Thoracic aorta (tissue), 2 donors: ENCODE data around the gene CEACAM20. TPM values are rescaled to one million over a fixed set of nuclear protein-coding genes. Genes with fewer than 3 reads are reported as not detected.

Experiments
- ATAC-seq: fragments of 150-250 bp; one replicate; pipeline ENCODE4 v1.8.0; 2017; ENCODE audit warnings: low read depth; ENCODE audit not compliant: insufficient number of reproducible peaks, low FRiP score
- DNase-seq: peaks from one replicate; pipeline ENCODE4 v3.0.0-alpha.2; 2020; ENCODE audit warnings: low spot score
- H3K27ac ChIP-seq, 2 donors: fragments of 200-600 bp; sonication (generic); 1 replicate in 1 of 2; 2 replicates in 1 of 2; pipeline ENCODE4 v1.5.1; 2016; ENCODE audit warnings: mild to moderate bottlenecking in 2 of 2, moderate library complexity in 2 of 2
- H3K27me3 ChIP-seq: fragments of 200-600 bp; sonication (generic); replicated peaks from 2 replicates; pipeline ENCODE4 v1.6.0; 2016; ENCODE audit warnings: mild to moderate bottlenecking; ENCODE audit not compliant: insufficient read depth
- H3K36me3 ChIP-seq: fragments of 200-600 bp; sonication (generic); one replicate; pipeline ENCODE4 v1.5.1; 2016
- H3K4me1 ChIP-seq, 2 donors: fragments of 200-600 bp; sonication (generic); 1 replicate in 1 of 2; 2 replicates in 1 of 2; pipeline versions ENCODE4 v1.5.1 to v1.6.0; 2016; ENCODE audit warnings: low read depth in 2 of 2, mild to moderate bottlenecking in 1 of 2; ENCODE audit not compliant: control insufficient read depth in 1 of 2
- H3K4me3 ChIP-seq: fragments of 200-600 bp; sonication (generic); 2 replicates; pipeline ENCODE4 v1.5.1; 2016; ENCODE audit warnings: mild to moderate bottlenecking
- H3K9me3 ChIP-seq: fragments of 200-600 bp; sonication (generic); 2 replicates; pipeline ENCODE4 v1.5.1; 2016
- CTCF ChIP-seq: fragments of 200-600 bp; sonication (generic); IDR thresholded peaks from one replicate; pipeline ENCODE4 v1.5.1; 2019; ENCODE audit warnings: antibody characterized with exemption
- total RNA-seq, 2 donors: library from RNA; depleted of rRNA; stranded (reverse); fragments of >200 nt; gene quantifications; one replicate each; pipeline versions ENCODE4 v1.1.0 to v1.2.3, GENCODE V29; 2016

The CEACAM20 gene
- not detected for total RNA-seq

DNA sequence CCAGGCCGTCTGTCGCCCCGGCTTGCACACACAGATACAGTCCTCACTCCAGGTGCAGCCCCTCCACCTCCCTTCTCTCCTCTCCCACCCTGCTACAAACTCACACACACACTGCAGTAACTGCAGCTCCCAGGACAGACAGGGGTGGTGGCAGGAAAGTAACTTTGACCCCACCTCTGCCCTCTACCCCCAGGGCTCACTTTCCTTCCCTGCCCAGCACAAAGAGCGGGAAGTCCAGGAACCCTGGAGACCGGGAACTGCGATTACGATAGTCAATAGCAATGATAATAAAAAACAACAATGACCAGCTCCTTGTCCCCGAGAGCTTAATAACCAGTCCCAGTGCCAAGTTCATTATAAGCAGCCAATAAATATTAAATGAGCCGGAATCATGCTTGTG, at the start of gene CEACAM20:
CEACAM20 (minus strand) TSS at position 140 of the 400 bp plus-strand sequence. CDS start 166 bp downstream, outside the sequence.
- no peaks in the 10 kb centered on the region for H3K4me1 ChIP-seq
- H3K4me3 ChIP-seq, result no peak within 1 kb of the TSS
- no peaks in the 10 kb centered on the region for H3K9me3 ChIP-seq
- no peaks in the 10 kb centered on the region for H3K27me3 ChIP-seq
- no peaks in the 10 kb centered on the region for H3K36me3 ChIP-seq
- ATAC-seq (no peak), DNase-seq (no peak)
- H3K27ac ChIP-seq, result no peak within 1 kb of the TSS
- no peak for TF ChIP-seq CTCF

- DNase-seq (no peak), ATAC-seq (no peak)
- Histone ChIP-seq H3K9me3 (no peaks in the 10 kb centered on the region), H3K4me3 (no peak overlapping the region), H3K27ac (no peak overlapping the region), H3K27me3 (no peaks in the 10 kb centered on the region), H3K36me3 (no peaks in the 10 kb centered on the region), H3K4me1 (no peaks in the 10 kb centered on the region)
- no peak for TF ChIP-seq CTCF
Observed at GRCh38 chr19:44577566-44577874, 48.0 kb upstream of the CEACAM20 start.

DNA sequence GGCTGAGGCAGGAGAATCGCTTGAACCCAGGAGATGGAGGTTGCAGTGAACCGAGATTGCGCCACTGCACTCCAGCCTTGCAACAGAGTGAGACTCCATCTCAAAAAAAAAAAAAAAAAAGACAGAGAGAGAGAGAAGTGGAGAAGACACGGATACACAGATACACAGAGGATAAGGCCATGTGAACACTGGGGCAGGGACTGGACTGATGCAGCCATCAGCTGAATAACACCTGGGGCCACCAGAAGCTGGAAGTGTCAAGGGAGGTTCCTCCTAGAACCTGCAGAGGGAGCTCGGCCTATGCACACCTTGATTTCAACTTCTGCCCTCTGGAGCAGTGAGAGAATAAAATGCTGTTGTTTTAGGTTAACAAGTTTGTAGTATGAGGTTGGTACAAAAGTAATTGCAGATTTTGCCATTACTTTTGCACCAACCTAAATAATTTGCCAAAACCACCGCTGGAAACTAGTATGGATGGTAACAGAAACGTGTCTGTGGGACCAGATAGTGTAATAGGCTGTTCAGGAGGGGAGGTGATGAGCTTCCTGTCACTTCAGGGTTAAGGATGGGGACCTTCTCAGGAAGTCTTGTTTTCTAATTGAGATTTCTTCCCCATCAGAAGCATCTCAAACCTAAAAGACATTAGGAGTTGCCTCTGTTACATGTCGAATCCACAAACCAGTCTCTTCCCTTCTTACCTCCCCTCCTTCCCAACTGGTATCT, 47.5 kb upstream of the CEACAM20 start:
- Histone ChIP-seq H3K4me3 (no peak overlapping the region), H3K27me3 (no peaks in the 10 kb centered on the region), H3K36me3 (no peaks in the 10 kb centered on the region), H3K9me3 (no peaks in the 10 kb centered on the region), H3K27ac (no peak overlapping the region), H3K4me1 (no peaks in the 10 kb centered on the region)
- DNase-seq, result no peak
- ATAC-seq, result no peak
- TF ChIP-seq CTCF, result no peak

GRCh38 chr19:44575116-44575700, 45.7 kb upstream of the CEACAM20 start:
- H3K4me1 ChIP-seq, result no peaks in the 10 kb centered on the region
- no peaks in the 10 kb centered on the region for H3K36me3 ChIP-seq
- H3K9me3 ChIP-seq, result no peaks in the 10 kb centered on the region
- no peak overlapping the region for H3K4me3 ChIP-seq
- no peak for TF ChIP-seq CTCF
- DNase-seq (no peak), ATAC-seq (no peak)
- no peak overlapping the region for H3K27ac ChIP-seq
- no peaks in the 10 kb centered on the region for H3K27me3 ChIP-seq

- H3K9me3 ChIP-seq, result no peaks in the 10 kb centered on the region
- no peak for TF ChIP-seq CTCF
- no peak overlapping the region for H3K4me3 ChIP-seq
- no peak for ATAC-seq
- no peaks in the 10 kb centered on the region for H3K36me3 ChIP-seq
- no peak overlapping the region for H3K27ac ChIP-seq
- no peaks in the 10 kb centered on the region for H3K27me3 ChIP-seq
- DNase-seq, result no peak
- H3K4me1 ChIP-seq, result no peaks in the 10 kb centered on the region
Observed at GRCh38 chr19:44574186-44574950, 44.9 kb upstream of the CEACAM20 start.
